WTC11 (cell line): Measurements from ENCODE around the gene HPCAL1. TPM values are rescaled to one million over a fixed set of nuclear protein-coding genes. Genes with fewer than 3 reads are reported as not detected.

Experiments
- ATAC-seq: fragments of 200-7000 bp; cut with Tn5 transposase; 2 replicates; pipeline ENCODE4 v1.10.0; 2021; ENCODE audit warnings: mild to moderate bottlenecking, moderate library complexity
- CTCF ChIA-PET: fragments of 300-600 bp; sonication (Branson Sonifier 250); formaldehyde crosslinking; loops from one replicate; lab custom pipeline; 2021; ENCODE audit warnings: antibody characterized with exemption; lab: Charles Lee
- POLR2A ChIA-PET: fragments of 350-600 bp; sonication (Branson Sonifier 250); formaldehyde crosslinking; loops from one replicate; lab custom pipeline; 2021; ENCODE audit warnings: antibody characterized with exemption; lab: Charles Lee
- DNase-seq: peaks from one replicate; pipeline ENCODE4 v3.0.0; 2021; ENCODE audit warnings: low spot score
- H3K27ac Mint-ChIP-seq: 2 replicates; pipeline ENCODE4 v1.8.0; 2021; ENCODE audit warnings: mixed read lengths
- H3K27me3 Mint-ChIP-seq: 2 replicates; pipeline ENCODE4 v1.8.0; 2021; ENCODE audit warnings: low read depth, mild to moderate bottlenecking, moderate library complexity, mixed read lengths
- H3K36me3 Mint-ChIP-seq: 2 replicates; pipeline ENCODE4 v1.8.0; 2021; ENCODE audit warnings: mixed read lengths
- H3K4me1 Mint-ChIP-seq: 2 replicates; pipeline ENCODE4 v1.8.0; 2022; ENCODE audit warnings: mixed read lengths
- H3K4me3 Mint-ChIP-seq: 2 replicates; pipeline ENCODE4 v1.8.0; 2021; ENCODE audit warnings: mild to moderate bottlenecking, moderate library complexity, mixed read lengths
- H3K9me3 Mint-ChIP-seq: 2 replicates; pipeline ENCODE4 v1.8.0; 2021; ENCODE audit warnings: mixed read lengths
- ATF6 ChIP-seq: sonication (generic); formaldehyde crosslinking; IDR thresholded peaks from 2 replicates; pipeline ENCODE4 v1.8.1; 2023; ENCODE audit warnings: mild to moderate bottlenecking, missing genetic modification reagents
- CREM ChIP-seq: sonication (generic); formaldehyde crosslinking; IDR thresholded peaks from 2 replicates; pipeline ENCODE4 v1.8.1; 2022; ENCODE audit warnings: mild to moderate bottlenecking, missing genetic modification reagents, moderate library complexity
- ELF4 ChIP-seq: sonication (generic); formaldehyde crosslinking; IDR thresholded peaks from 2 replicates; pipeline ENCODE4 v1.8.1; 2022; ENCODE audit warnings: low read depth, mild to moderate bottlenecking, moderate library complexity, missing genetic modification reagents
- EMX1 ChIP-seq: fragments of 250-450 bp; sonication (Bioruptor Pico); IDR thresholded peaks from 2 replicates; pipeline ENCODE4 v1.8.0; 2021; ENCODE audit warnings: mild to moderate bottlenecking
- FOXP4 ChIP-seq: sonication (generic); formaldehyde crosslinking; IDR thresholded peaks from 2 replicates; pipeline ENCODE4 v1.8.0; 2022; ENCODE audit warnings: mild to moderate bottlenecking, missing genetic modification reagents
- IRF2 ChIP-seq: sonication (generic); formaldehyde crosslinking; IDR thresholded peaks from 2 replicates; pipeline ENCODE4 v1.8.0; 2022; ENCODE audit warnings: low read depth, missing genetic modification reagents, borderline replicate concordance
- JUN ChIP-seq: sonication (generic); formaldehyde crosslinking; IDR thresholded peaks from 2 replicates; pipeline ENCODE4 v1.8.0; 2023; ENCODE audit warnings: mild to moderate bottlenecking, missing genetic modification reagents
- KAT7 ChIP-seq: sonication (generic); formaldehyde crosslinking; IDR thresholded peaks from 2 replicates; pipeline ENCODE4 v1.8.1; 2023; ENCODE audit warnings: missing genetic modification reagents, mild to moderate bottlenecking, borderline replicate concordance
- MAX ChIP-seq: sonication (generic); formaldehyde crosslinking; IDR thresholded peaks from 2 replicates; pipeline ENCODE4 v1.8.0; 2022; ENCODE audit warnings: mild to moderate bottlenecking, missing genetic modification reagents
- MYBL2 ChIP-seq: sonication (generic); formaldehyde crosslinking; IDR thresholded peaks from 2 replicates; pipeline ENCODE4 v1.8.1; 2023; ENCODE audit warnings: mild to moderate bottlenecking, moderate library complexity, missing genetic modification reagents
- PRDM15 ChIP-seq: sonication (generic); formaldehyde crosslinking; IDR thresholded peaks from 2 replicates; pipeline ENCODE4 v1.8.0; 2022; ENCODE audit warnings: missing genetic modification reagents
- RORB ChIP-seq: fragments of 250-450 bp; sonication (Bioruptor Pico); IDR thresholded peaks from 2 replicates; pipeline ENCODE4 v1.9.0; 2021; ENCODE audit warnings: mild to moderate bottlenecking
- SMAD3 ChIP-seq: sonication (generic); formaldehyde crosslinking; IDR thresholded peaks from 2 replicates; pipeline ENCODE4 v1.8.0; 2022; ENCODE audit warnings: missing genetic modification reagents, mild to moderate bottlenecking, borderline replicate concordance
- SP1 ChIP-seq: sonication (generic); formaldehyde crosslinking; conservative IDR thresholded peaks from 2 replicates; pipeline ENCODE4 v1.8.1; 2022; ENCODE audit warnings: missing genetic modification reagents
- USF2 ChIP-seq: sonication (generic); formaldehyde crosslinking; IDR thresholded peaks from 2 replicates; pipeline ENCODE4 v1.8.1; 2023; ENCODE audit warnings: mild to moderate bottlenecking, missing genetic modification reagents, moderate library complexity
- ZNF121 ChIP-seq: sonication (generic); formaldehyde crosslinking; IDR thresholded peaks from 2 replicates; pipeline ENCODE4 v1.8.0; 2023; ENCODE audit warnings: missing genetic modification reagents
- ZNF263 ChIP-seq: sonication (generic); formaldehyde crosslinking; IDR thresholded peaks from 2 replicates; pipeline ENCODE4 v1.8.1; 2022; ENCODE audit warnings: low read depth, mild to moderate bottlenecking, moderate library complexity, missing genetic modification reagents
- ZNF532 ChIP-seq: fragments of 250-450 bp; sonication (Bioruptor Pico); IDR thresholded peaks from 2 replicates; pipeline ENCODE4 v1.9.0; 2021; ENCODE audit warnings: mild to moderate bottlenecking, borderline replicate concordance
- total RNA-seq: library from RNA; stranded (reverse); gene quantifications from 3 replicates; pipeline ENCODE4 v1.2.3, GENCODE V29; 2021

The HPCAL1 gene
- total RNA-seq, 1 experiment from 2014 or later, result 11.8 TPM

- ATAC-seq (peak; percentile 28; the same call in 1 of the 2 replicates), DNase-seq (peak; percentile 2)
- Mint-ChIP-seq H3K27ac (no peak overlapping the region), H3K4me1 (no peaks in the 10 kb centered on the region), H3K4me3 (no peak overlapping the region), H3K36me3 (no peaks in the 10 kb centered on the region), H3K27me3 (no peaks in the 10 kb centered on the region), H3K9me3 (peaks cover 13% of the 10 kb centered on the region)
- ChIA-PET POLR2A (no interaction called here), CTCF (interaction anchor here (1.3 to 3.8 kb wide), 5 partner anchors 12 to 181 kb away, joined by 5 to 19 read pairs (median 8); no protein-coding TSS in a partner anchor)
- TF ChIP-seq SP1 (CRISPR knock-in tag) (no peak), RORB (no peak), SMAD3 (CRISPR knock-in tag) (no peak), ATF6 (CRISPR knock-in tag) (no peak), FOXP4 (CRISPR knock-in tag) (no peak), KAT7 (no peak), IRF2 (no peak), USF2 (CRISPR knock-in tag) (no peak), ZNF121 (CRISPR knock-in tag) (no peak), CREM (CRISPR knock-in tag) (no peak), JUN (CRISPR knock-in tag) (no peak)
Observed at GRCh38 chr2:10253596-10254372, 48.9 kb upstream of the HPCAL1 start.

- Mint-ChIP-seq H3K36me3 (no peaks in the 10 kb centered on the region), H3K4me3 (no peak overlapping the region), H3K4me1 (no peaks in the 10 kb centered on the region), H3K27ac (no peak overlapping the region), H3K27me3 (no peaks in the 10 kb centered on the region), H3K9me3 (peaks cover 13% of the 10 kb centered on the region)
- ChIA-PET CTCF (interaction anchor here (0.9 to 3.8 kb wide), 4 partner anchors 15 to 180 kb away, joined by 3 to 19 read pairs (median 5); no protein-coding TSS in a partner anchor), POLR2A (no interaction called here)
- ATAC-seq, result 0 out of 2 replicates have a peak, but pooled peaks have one; percentile 21
- peak; percentile 11 for DNase-seq
- TF ChIP-seq ELF4 (CRISPR knock-in tag) (no peak), MYBL2 (CRISPR knock-in tag) (no peak), EMX1 (CRISPR knock-in tag) (no peak), ZNF263 (no peak), MAX (CRISPR knock-in tag) (no peak), ZNF532 (CRISPR knock-in tag) (no peak), PRDM15 (CRISPR knock-in tag) (no peak)
Observed at GRCh38 chr2:10254373-10255188, 48.1 kb upstream of the HPCAL1 start.
